GDM1 (cell line): ENCODE data around the gene KDM5D.

Experiments used
- DNase-seq: peaks from one replicate; lab custom pipeline; 2025; lab: John Stamatoyannopoulos, UW

The KDM5D gene

DNA sequence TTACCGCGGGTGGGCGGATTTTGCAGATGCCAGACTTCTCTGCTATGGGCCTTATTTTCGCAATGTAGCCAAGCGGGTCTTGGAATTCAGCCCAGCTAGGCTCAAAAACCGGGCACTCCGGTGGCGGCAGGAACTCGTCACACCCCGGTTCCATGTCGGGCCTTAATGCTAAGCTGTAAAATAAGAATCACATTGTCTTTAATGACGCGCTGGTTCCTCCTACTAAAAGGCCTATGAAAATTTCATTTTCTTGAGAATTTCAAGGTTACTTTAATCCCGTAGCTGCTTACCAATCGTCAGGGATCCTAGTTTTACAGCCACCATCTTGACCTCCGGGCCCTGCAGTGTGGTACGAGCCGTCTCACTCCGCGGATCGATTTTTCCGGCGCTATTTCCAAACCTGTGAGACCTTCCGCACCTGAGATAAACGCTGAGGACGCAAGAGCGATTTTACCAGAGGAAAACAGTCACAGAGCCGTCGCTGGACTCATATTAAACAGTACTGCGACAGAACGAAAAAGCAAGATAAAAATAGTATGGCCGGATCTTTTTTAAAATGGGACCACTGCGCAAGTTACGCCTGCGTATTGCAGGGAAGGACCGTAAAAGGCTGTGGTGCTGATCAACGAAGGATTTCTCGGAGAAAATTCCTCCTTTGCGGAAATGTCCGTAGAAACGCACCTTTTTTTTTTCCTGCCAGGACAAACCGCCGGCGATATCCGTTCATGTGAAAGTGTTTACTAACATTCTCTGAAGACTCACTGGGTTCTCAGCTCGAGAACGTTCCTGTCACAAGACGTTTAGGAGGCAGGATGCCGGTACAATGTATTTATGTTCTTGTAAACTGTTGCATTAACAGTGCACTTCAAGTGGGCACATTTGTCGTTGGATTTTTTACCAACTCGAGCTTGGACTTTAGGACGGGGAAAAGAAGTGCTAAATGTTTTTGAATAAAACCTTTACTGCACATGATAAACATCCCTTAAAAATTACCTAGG lies at the start of gene KDM5D:
TSS of gene KDM5D (minus strand) at position 346 of the 998 bp plus-strand sequence. CDS start at position 154, 192 bp downstream.
- no peak for DNase-seq

- DNase-seq, result no peak
These were observed 23.8 kb upstream of the KDM5D start for GRCh38 chrY:19768375-19768774.

DNA sequence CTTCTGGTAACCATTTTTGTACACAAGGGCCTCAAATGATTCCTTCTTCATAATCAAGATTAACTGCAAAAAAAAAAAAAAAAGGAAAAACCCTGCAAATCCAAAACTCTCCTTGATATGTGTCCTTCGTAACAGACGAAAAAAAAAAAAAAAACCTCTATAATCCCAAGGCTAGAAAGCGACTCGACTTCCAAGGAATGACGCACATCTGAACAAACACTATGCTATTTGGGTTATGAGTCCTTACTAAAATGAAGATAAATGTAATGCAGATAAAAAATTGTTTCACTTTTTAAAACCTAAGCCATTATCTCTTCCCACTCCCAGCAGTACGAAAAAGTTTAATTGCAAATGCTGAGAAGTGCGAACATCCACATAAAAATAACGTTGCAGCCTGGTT lies 1.2 kb downstream of the KDM5D start:
- DNase-seq, result no peak

DNA sequence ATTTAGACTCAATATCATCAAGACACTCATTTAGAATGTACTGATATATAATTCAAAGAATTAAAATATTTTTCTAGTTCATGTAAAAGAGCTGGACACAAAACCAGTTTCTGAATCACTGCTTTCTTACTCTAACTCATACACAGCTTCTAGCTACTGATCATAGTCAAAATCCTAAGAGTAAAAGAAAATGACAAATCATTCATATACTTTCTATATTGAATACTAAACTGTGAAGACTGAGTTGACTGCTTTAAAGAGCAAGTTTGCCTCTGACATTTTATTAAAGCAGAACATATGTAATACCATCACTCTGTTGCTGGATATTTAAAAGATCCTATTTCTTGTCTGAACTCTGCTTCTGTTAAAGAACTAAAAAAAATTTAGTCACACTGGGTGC lies 2.4 kb downstream of the KDM5D start:
- no peak for DNase-seq

DNA sequence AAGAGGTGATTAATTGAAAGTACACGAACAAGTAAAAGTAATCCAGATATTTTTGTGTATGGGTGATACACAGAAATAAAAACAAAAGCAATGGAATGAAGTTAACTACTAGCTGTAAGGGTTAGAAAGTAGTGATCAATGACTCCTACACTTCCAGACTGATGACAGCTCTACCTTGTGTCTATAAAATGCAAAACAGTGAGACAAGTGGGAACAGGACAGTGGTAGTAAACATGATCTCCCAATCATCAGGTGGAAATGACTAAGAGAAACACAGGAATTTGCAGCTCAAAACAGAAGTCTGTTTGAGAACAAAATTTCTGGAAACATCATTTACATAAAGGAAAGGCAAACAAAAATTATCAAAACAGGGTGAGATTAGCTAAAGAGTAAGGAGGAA lies 10.1 kb downstream of the KDM5D start:
- no peak for DNase-seq

DNA sequence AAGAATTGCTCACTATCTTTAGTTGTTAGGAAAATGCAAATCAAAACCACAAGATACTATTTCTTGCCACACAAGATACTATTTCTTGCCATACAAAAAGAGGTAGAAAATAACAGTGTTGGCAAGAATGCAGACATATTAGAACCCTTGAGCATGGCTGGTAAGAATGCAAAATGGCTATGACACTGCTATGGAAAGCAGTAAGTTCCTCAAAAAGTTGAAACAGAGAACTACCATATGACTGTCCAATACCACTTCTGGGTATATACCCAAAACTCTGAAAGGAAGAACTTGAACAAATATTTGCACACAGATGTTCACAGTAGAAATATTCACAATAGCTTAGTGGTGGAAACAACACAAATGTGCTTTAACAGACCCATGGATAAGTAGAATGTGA lies 26.6 kb downstream of the KDM5D start:
- DNase-seq, result no peak

DNA sequence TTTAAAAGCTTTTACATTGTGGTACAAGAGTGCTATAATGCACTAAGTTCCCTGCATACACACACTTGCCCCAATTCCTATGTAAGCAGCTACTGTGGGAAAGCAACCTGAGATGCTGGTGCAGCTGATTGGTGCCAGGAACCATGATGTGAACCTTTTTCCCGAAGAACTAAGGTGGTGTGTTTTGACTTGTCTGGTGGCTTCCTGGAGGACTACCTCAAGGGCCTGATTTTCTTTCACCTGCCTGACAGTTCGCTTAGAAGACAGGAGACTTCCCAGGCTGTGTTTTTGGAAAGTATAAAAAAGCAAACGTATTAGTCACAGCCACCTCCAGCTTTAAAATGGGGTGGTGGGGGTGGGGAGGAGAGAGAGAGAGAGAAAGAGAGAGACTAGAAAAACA lies 27.4 kb downstream of the KDM5D start:
- DNase-seq, result no peak

DNA sequence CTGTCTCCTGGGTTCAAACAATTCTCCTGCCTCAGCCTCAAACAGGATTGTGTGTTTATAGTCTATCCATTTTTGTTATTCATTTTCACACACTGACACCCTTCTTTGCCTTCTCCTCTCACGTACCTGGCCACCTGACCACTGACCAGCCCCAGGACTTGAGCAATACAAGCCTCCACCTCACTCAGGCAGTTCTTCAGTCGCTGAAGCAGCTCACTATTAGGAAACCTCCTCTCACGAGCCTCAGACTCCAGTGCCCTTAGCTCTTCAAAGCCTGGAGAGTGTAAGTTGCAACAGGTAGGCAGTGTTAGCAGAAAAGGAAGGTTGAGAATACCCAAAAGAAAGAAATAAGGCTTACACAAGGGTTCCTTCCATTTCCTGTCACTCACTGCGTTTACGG lies 29.3 kb downstream of the KDM5D start:
- DNase-seq, result no peak

- DNase-seq, result no peak
These were observed 31.1 kb downstream of the KDM5D start for GRCh38 chrY:19713430-19713829.

DNA sequence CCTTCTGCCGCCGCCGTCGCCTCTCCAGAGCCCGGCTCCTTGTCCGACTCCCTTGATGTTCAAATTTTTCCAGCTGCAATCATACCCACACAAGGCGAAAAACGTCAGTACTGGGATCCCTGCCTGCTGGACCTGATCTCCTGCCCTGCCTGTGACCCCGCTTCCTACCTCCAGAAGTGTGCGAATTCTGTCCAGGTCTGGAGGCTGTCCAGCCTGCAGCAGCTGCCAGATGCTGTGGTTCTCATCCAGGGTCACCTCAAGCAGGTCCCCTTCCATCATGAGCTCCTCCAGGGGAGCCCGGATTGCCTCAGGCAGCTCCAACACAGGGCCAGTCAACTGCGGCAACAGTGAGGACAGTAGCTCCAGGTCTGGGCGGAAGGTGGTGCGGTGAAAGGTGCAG lies 38.3 kb downstream of the KDM5D start:
- DNase-seq, result no peak

DNA sequence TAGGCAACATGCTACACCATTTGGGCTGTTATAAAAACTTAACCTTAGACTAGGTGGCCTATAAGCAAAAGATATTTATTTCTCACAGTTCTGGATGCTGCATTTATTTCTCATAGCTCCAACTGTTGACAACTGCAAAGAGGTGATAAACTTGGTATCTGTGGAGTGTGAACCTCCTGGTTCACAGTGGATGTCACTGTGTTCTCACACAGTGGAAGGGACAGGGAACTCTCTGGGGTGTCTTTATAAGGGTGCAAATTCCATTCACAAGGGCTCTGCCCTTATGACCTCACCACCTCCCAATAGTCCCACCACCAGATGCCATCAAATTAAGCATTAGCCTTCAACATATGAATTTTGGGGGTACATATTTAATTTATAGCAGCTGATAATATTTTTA lies 46.0 kb downstream of the KDM5D start:
- no peak for DNase-seq

- DNase-seq, result no peak
These were observed 63.7 kb downstream of the KDM5D start for GRCh38 chrY:19680821-19681220.
